ENCODE results near the gene RPGRIP1L. TPM values are rescaled to one million over a fixed set of nuclear protein-coding genes. Genes with fewer than 3 reads are reported as not detected.

The RPGRIP1L gene
- total and polyA plus RNA-seq, 2 of the 8 experiments (the other 6 are each of a cell fraction or from before 2014, with no cell fraction given) = 4.0 to 13.7 TPM

DNA sequence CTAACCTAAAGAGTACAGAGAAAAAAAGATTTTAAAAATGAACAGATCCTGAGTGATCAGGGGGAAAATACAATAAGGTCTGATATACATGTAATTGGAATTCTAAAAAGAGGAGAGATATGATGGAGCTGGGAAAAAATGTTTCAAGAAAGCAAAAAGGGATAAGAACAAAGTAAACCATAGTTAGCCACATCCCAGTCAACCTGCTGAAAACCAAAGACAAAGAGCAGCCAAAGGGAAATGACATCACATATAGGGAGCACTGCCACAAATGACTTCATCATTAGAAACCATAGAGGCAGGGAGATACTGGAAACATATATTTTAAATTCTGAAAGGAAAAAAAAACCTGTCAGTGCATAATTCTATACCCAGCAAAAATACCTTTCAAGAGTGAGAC, 131.9 kb downstream of the RPGRIP1L start:
- ChIA-PET CTCF (ENCODE audit: partially characterized antibody) (no interaction called here), POLR2A (ENCODE audit: partially characterized antibody) (no interaction called here)
- no peaks in the 10 kb centered on the region for H4K20me1 ChIP-seq (replicated peaks in 1 of 2; ENCODE audit: control insufficient read depth in 1 of 2, insufficient read depth in 2 of 2, low read length in 2 of 2)
- H3K4me3 ChIP-seq (ENCODE audit: extremely low read depth in 1 of 4, insufficient read depth in 2 of 4, low read depth in 3 of 4, low read length in 4 of 4) = no peak overlapping the region
- H2BK120ac ChIP-seq (replicated peaks; ENCODE audit: low read depth, low read length) = no peak overlapping the region
- H3K27me3 ChIP-seq (replicated peaks in 1 of 4; ENCODE audit: control insufficient read depth in 3 of 4, extremely low read depth in 1 of 4, insufficient read depth in 3 of 4, low read length in 3 of 4) = no peaks in the 10 kb centered on the region
- H2BK15ac ChIP-seq (ENCODE audit: low read length) = no peak overlapping the region
- H3K23me2 ChIP-seq (ENCODE audit: low read depth, low read length) = no peaks in the 10 kb centered on the region
- DNase-seq (ENCODE audit: low read depth in 1 of 2, low spot score in 2 of 2) (no peak), FAIRE-seq (no peak)
- no peak overlapping the region for H3K18ac ChIP-seq (ENCODE audit: extremely low read depth, low read length)
- no peak overlapping the region for H3K14ac ChIP-seq (ENCODE audit: insufficient read length)
- H3K9me3 ChIP-seq (ENCODE audit: insufficient read depth in 2 of 2, low read depth in 1 of 2, low read length in 1 of 2) = 0 out of 4 replicates have a peak, but pooled peaks cover 5 to 8% of the 10 kb centered on the region in 2 experiments
- H3K9ac ChIP-seq (replicated peaks in 1 of 4; ENCODE audit: extremely low read depth in 1 of 4, low read depth in 3 of 4, low read length in 3 of 4) = no peak overlapping the region
- no peak overlapping the region for H2AK5ac ChIP-seq (ENCODE audit: low read depth, low read length)
- H3K56ac ChIP-seq (replicated peaks; ENCODE audit: insufficient read length, low read depth, low read length) = no peak overlapping the region
- H4K91ac ChIP-seq (replicated peaks; ENCODE audit: insufficient read length, low read length) = no peak overlapping the region
- no peaks in the 10 kb centered on the region for H3K79me1 ChIP-seq (ENCODE audit: low read depth, low read length)
- TF ChIP-seq TAF1 (IDR thresholded peaks at IDR 0.05; ENCODE audit: low read depth, low read length) (no peak), CHD1 (IDR thresholded peaks at IDR 0.05; ENCODE audit: low read depth, low read length) (no peak), SIN3A (conservative IDR thresholded peaks at IDR 0.05 in 1 of 2, IDR thresholded peaks at IDR 0.05 in 1 of 2; ENCODE audit: low read depth in 1 of 2, low read length in 2 of 2) (no peak), SAP30 (IDR thresholded peaks at IDR 0.05; ENCODE audit: insufficient read depth, insufficient replicate concordance, low read length) (no peak), EZH2 (IDR thresholded peaks at IDR 0.05; ENCODE audit: low read depth, low read length, severe bottlenecking) (no peak), KDM4A (IDR thresholded peaks at IDR 0.05; ENCODE audit: low read depth, low read length, severe bottlenecking) (no peak), TCF12 (IDR thresholded peaks at IDR 0.05; ENCODE audit: low read depth, low read length) (no peak)
- TF ChIP-seq, protein P1, sequence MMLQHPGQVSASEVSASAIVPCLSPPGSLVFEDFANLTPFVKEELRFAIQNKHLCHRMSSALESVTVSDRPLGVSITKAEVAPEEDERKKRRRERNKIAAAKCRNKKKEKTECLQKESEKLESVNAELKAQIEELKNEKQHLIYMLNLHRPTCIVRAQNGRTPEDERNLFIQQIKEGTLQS (IDR thresholded peaks at IDR 0.05; ENCODE audit: insufficient read depth, low read depth, low read length) = no peak
- H4K5ac ChIP-seq (ENCODE audit: insufficient read length, low read depth, low read length) = no peak overlapping the region
- H3K79me2 ChIP-seq (ENCODE audit: control insufficient read depth in 1 of 2, insufficient read depth in 2 of 2, low read length in 2 of 2) = no peaks in the 10 kb centered on the region
- no peaks in the 10 kb centered on the region; a peak in 1 of 8 replicates for H3K36me3 ChIP-seq (ENCODE audit: control insufficient read depth in 2 of 4, insufficient read depth in 4 of 4, low read length in 3 of 4)
- no peak overlapping the region for H3K4me2 ChIP-seq (ENCODE audit: insufficient read depth in 1 of 2, low read depth in 2 of 2, low read length in 2 of 2)
- no peak overlapping the region for H2BK20ac ChIP-seq (ENCODE audit: low read length)
- H2BK12ac ChIP-seq (ENCODE audit: low read depth, low read length) = no peak overlapping the region
- no peak overlapping the region for H3K4ac ChIP-seq (replicated peaks; ENCODE audit: insufficient read length, low read depth, low read length)
- peaks cover 0 to under 1% (median 0%) of the 10 kb centered on the region in 4 experiments; a peak in 1 of 7 replicates for H3K4me1 ChIP-seq (replicated peaks in 1 of 4; ENCODE audit: control insufficient read depth in 3 of 4, insufficient read depth in 4 of 4, low read length in 3 of 4)
- H2AFZ ChIP-seq (ENCODE audit: low read length) = no peak overlapping the region
- no peak overlapping the region for H3K27ac ChIP-seq (ENCODE audit: low read depth, low read length)
- H3K23ac ChIP-seq (ENCODE audit: insufficient read length) = no peak overlapping the region
- H4K8ac ChIP-seq (ENCODE audit: extremely low read depth, insufficient read depth, low read length) = no peak overlapping the region
- H2BK5ac ChIP-seq (ENCODE audit: low read depth, low read length) = no peak overlapping the region

Measured in H1 (cell line).